AG04449 (cell line): ENCODE data around the gene SLC25A41.

Experiments used
- CTCF ChIA-PET: fragments of 350-600 bp; formaldehyde crosslinking; extraction: SDS; loops from one replicate; lab custom pipeline; 2021; ENCODE audit warnings: antibody characterized with exemption; lab: Yijun Ruan, JAX
- POLR2A ChIA-PET: fragments of 400-600, 350-600 bp; formaldehyde crosslinking; extraction: SDS; loops from one replicate; lab custom pipeline; 2020; ENCODE audit warnings: antibody characterized with exemption, inconsistent platforms; lab: Yijun Ruan, JAX
- DNase-seq: peaks from one replicate; pipeline ENCODE4 v3.0.0-alpha.2; 2010; ENCODE audit warnings: low read depth, low spot score
- H3K4me3 ChIP-seq: 2 replicates; pipeline ENCODE4 v1.5.1; 2011; ENCODE audit warnings: low read depth, mild to moderate bottlenecking, control low read depth, low read length
- TF ChIP-seq, protein P1 (sequence below): IDR thresholded peaks from one replicate; pipeline ENCODE4 v1.5.1; 2011; ENCODE audit warnings: mild to moderate bottlenecking, moderate library complexity, low read length, control low read depth, inconsistent platforms; ENCODE audit not compliant: insufficient read depth; ENCODE audit errors: missing control alignments

Gene SLC25A41

DNA sequence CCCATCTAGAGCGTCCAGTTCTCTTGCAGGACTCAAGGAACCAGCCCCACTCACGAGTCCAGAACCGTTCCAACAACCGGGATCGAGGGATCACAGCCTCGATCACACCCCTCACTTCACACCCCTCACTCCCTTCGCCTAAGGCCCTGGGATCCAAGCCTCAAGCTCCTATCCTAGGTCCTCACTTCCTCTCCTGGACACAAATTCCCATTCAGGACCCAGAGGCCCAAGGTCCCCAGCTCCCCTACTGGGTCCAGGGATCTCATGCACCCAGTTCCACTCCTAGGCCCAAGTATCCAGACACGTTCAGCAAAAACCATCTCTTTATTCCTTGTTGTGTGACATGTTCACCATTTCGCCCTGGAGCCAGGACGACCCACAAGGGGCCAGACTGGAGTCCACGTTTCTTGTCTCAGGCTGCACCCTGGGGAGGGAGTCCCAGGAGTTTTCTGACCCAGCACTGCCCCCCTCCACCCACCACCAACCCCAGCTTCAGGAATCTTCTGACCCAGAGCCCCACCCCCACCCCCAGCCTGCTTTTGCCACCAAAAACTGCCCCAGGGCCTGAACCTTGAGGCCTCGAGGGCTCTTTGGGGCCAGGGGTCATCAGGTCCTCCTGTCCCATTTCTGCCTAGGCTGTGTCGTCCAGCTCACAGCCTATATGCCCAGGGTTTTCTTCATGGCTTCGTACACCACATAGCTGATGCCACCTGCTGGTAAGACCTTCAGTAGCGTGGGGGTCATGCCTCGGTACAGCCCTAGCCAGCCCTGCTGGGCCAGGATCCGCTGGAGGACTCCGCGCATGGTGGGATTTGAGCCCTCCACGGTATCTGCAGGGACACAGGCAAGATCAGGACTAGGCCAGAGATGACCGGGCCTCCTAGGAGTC is 7.6 kb downstream of the SLC25A41 start:
- ChIA-PET POLR2A (interaction anchor here (0.5 kb wide), 1 partner anchor 1606 kb away, joined by 4 read pairs; no protein-coding TSS in a partner anchor), CTCF (interaction anchor here (1.1 kb wide), 1 partner anchor 18 kb away, joined by 3 read pairs; no protein-coding TSS in a partner anchor)
- TF ChIP-seq, protein P1, sequence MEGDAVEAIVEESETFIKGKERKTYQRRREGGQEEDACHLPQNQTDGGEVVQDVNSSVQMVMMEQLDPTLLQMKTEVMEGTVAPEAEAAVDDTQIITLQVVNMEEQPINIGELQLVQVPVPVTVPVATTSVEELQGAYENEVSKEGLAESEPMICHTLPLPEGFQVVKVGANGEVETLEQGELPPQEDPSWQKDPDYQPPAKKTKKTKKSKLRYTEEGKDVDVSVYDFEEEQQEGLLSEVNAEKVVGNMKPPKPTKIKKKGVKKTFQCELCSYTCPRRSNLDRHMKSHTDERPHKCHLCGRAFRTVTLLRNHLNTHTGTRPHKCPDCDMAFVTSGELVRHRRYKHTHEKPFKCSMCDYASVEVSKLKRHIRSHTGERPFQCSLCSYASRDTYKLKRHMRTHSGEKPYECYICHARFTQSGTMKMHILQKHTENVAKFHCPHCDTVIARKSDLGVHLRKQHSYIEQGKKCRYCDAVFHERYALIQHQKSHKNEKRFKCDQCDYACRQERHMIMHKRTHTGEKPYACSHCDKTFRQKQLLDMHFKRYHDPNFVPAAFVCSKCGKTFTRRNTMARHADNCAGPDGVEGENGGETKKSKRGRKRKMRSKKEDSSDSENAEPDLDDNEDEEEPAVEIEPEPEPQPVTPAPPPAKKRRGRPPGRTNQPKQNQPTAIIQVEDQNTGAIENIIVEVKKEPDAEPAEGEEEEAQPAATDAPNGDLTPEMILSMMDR, result no peak
- DNase-seq, result no peak
- peak overlapping the region; percentile 20 for H3K4me3 ChIP-seq

GRCh38 chr19:6424939-6425731 is 8.4 kb downstream of the SLC25A41 start:
- POLR2A ChIA-PET, result interaction anchor here (0.5 to 1.1 kb wide), 5 partner anchors 53 to 445 kb away, joined by 3 to 6 read pairs (median 3); partner anchors contain the start of genes GPR108 and TNFSF9
- TF ChIP-seq, protein P1, result no peak
- CTCF ChIA-PET, result no interaction called here
- peak overlapping the region; percentile 20 for H3K4me3 ChIP-seq
- peak; percentile 100 for DNase-seq

DNA sequence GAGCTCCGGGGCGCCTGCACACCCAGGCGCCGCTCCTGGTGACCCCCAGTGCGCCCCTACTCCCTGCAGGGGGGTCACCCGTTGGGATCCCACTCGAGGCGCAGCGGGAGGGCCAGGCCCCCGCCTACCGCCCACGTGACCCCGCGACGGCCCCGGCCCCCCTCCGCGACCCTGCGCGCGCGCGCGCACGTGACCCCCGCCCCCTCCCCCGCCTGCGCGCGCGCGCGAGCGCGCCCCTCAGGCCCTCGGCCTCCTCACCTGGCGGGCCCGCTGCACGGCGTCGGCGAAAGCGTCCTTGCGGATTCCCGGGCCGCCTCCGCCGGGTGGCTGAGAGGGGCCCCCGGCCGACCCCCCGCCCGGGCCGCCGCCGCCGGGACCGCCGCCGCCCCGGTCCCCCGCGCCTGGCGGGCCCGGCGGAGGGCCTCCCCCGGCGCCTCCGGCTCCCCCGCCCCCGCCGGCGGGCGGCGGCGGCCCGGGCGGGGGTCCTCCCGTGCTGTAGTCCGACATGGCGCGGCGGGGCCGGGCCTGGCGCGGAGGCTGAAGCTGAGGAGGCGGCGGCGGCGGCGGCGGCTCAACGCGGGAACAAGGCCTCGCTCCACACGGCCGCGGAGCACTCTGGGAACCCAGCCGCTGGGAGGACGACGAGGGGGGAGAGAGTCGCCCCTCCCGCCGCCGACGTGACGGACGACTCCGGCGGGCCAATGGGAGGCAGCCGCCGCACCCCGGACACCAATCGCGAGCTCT is 9.2 kb downstream of the SLC25A41 start, which contains the start of gene KHSRP:
KHSRP (minus strand) TSS at position 617 of the 744 bp plus-strand sequence; CDS start at position 507, 110 bp downstream.
- no peak for DNase-seq
- peak within 1 kb of the TSS; percentile 90 for H3K4me3 ChIP-seq
- ChIA-PET CTCF (no interaction called here), POLR2A (interaction anchor here (0.5 to 1.1 kb wide), 5 partner anchors 52 to 444 kb away, joined by 3 to 6 read pairs (median 3); partner anchors contain the start of genes GPR108 and TNFSF9)
- TF ChIP-seq, protein P1, result no peak

- CTCF ChIA-PET, result no interaction called here
Measured at GRCh38 chr19:6423499-6424194, 9.9 kb downstream of the SLC25A41 start.

More at GRCh38 chr19:6423499-6424194, 9.9 kb downstream of the SLC25A41 start:
- TF ChIP-seq, protein P1, result no peak
- POLR2A ChIA-PET, result no interaction called here
- H3K4me3 ChIP-seq, result peak overlapping the region; percentile 90
- peak; percentile 4 for DNase-seq
